ENCODE results near the gene DET1. TPM values are rescaled to one million over a fixed set of nuclear protein-coding genes. Genes with fewer than 3 reads are reported as not detected.
"Not testable (repeated sequence)": the region's sequence is repeated elsewhere in the genome, so short reads cannot be mapped to it uniquely, and the experiment has no call there.

The DET1 gene
- total RNA-seq, 1 donor from 2014 or later, result 2.6 TPM

DNA sequence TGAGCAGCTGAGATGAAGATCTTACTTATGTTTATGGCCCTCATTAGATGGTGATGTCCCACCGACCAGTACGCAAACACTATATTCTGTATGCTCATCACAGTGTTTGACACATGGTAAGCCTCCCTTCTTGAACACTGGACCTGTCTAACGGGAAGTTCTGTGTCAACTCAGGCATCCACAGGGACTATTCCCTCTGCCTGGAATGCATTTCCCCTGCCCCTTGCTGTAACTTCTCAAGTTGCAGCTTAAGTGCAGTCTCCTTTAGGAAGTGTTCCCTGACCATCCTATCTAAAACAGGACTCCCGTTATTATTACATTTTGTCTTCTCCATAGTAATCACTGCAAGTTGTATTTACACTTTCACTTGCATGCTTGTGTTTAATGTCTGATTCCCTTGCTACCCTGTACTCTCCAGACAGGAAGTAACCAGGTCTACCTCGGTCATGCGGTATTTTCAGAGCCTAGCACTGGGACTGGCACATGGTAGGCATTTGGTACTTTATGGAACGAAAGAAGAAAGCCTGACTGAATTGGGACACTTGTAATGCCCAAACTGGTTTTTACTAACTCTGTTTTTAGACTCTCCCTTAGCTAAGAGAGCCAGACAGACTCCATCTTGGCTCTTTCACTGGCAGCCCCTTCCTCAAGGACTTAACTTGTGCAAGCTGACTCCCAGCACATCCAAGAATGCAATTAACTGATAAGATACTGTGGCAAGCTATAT, 8.7 kb downstream of the DET1 start:
- Mint-ChIP-seq H3K4me1 (ENCODE audit: low read depth) (no peaks in the 10 kb centered on the region), H3K9me3 (peaks cover 11% of the 10 kb centered on the region), H3K27me3 (ENCODE audit: low read depth) (no peaks in the 10 kb centered on the region), H3K36me3 (ENCODE audit: low read depth) (peaks cover 5% of the 10 kb centered on the region), H3K4me3 (ENCODE audit: low read depth) (no peak overlapping the region), H3K27ac (no peak overlapping the region)
- DNase-seq (ENCODE audit: low spot score), result no peak
- intact Hi-C loops (cut with micrococcal nuclease), result no loop called here

DNA sequence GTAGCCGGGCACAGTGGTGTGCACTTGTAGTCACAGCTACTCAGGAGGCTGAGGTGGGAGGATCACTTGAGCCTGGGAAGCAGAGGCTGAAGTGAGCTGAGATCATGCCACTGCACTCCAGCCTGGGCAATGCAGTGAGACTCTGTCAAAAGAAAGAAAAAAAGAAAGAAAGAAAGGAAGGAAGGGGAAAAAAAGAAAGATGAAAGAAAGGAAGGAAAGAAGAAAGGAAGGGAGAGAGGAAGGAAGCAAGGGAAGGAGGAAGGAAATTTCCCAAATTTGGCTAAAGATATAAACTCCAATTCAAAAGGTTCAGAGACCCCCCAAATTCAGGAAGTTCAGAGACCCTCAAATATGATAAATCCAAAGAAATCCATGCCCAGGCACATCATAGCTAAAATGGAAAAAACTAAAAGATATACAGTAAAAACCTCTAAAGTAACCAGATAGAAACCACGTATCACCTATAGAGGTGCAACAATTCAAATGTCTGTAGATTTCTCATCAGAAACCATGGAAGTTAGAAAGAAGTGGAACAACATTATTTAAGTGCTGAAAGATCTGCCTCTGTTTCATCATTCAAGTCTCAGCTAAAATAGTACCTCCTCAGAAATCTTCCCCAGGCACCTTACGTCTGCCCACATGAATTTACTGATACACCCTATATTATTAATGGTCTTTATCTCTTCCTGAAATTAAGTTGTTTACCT, 10.7 kb downstream of the DET1 start:
- DNase-seq (ENCODE audit: low spot score), result no peak
- no peaks in the 10 kb centered on the region for H3K27me3 Mint-ChIP-seq (ENCODE audit: low read depth)
- H3K9me3 Mint-ChIP-seq, result peaks cover 11% of the 10 kb centered on the region
- no peaks in the 10 kb centered on the region for H3K4me1 Mint-ChIP-seq (ENCODE audit: low read depth)
- H3K4me3 Mint-ChIP-seq (ENCODE audit: low read depth), result no peak overlapping the region
- intact Hi-C loops (cut with micrococcal nuclease), result no loop called here
- no peak overlapping the region for H3K27ac Mint-ChIP-seq
- H3K36me3 Mint-ChIP-seq (ENCODE audit: low read depth), result peaks cover 13% of the 10 kb centered on the region

DNA sequence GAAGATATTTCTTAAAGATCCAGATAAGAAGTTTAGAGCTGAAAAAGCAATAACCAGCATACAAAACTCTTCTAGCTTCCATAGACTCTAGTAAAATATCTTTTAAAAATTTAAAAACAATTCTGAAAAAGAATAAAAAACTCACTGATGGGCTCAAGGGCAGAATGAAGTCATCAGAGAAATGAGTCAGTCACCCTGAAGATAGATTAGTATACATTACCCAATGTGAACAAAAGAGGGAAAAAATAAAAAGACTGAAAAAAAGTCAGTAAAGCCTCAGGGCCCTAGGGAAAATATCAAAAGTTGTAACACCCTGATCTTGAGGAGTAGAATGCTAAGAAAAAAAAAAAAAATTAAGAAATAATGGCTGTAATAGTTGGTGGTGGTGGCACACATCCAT, 11.4 kb downstream of the DET1 start:
- intact Hi-C loops (cut with micrococcal nuclease), result no loop called here
- Mint-ChIP-seq H3K27me3 (ENCODE audit: low read depth) (no peaks in the 10 kb centered on the region), H3K4me1 (ENCODE audit: low read depth) (no peaks in the 10 kb centered on the region), H3K9me3 (peaks cover 11% of the 10 kb centered on the region), H3K27ac (no peak overlapping the region), H3K36me3 (ENCODE audit: low read depth) (peaks cover 19% of the 10 kb centered on the region), H3K4me3 (ENCODE audit: low read depth) (no peak overlapping the region)
- DNase-seq (ENCODE audit: low spot score), result no peak

DNA sequence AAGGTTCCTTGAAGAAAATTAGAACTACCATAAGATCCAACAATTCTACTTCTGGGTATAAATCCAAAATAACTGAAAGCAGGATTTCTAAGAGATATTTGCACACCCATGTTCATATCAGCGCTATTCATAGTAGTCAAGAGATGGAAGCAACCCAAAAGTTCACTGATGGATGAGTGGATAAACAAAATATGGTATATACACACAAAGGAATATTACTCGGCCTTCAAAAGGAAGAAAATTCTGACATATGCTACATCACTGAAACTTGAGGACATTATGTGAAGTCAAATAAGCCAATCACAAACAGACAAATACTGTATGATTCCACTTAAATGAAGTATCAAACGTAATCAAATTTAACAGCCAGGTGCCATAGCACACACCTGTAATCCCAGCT, 13.1 kb downstream of the DET1 start:
- H3K4me1 Mint-ChIP-seq (ENCODE audit: low read depth), result no peaks in the 10 kb centered on the region
- no peak overlapping the region for H3K4me3 Mint-ChIP-seq (ENCODE audit: low read depth)
- peaks cover 19% of the 10 kb centered on the region for H3K36me3 Mint-ChIP-seq (ENCODE audit: low read depth)
- intact Hi-C loops (cut with micrococcal nuclease), result no loop called here
- H3K27ac Mint-ChIP-seq, result no peak overlapping the region
- DNase-seq (ENCODE audit: low spot score), result no peak
- peaks cover 11% of the 10 kb centered on the region for H3K9me3 Mint-ChIP-seq
- no peaks in the 10 kb centered on the region for H3K27me3 Mint-ChIP-seq (ENCODE audit: low read depth)

DNA sequence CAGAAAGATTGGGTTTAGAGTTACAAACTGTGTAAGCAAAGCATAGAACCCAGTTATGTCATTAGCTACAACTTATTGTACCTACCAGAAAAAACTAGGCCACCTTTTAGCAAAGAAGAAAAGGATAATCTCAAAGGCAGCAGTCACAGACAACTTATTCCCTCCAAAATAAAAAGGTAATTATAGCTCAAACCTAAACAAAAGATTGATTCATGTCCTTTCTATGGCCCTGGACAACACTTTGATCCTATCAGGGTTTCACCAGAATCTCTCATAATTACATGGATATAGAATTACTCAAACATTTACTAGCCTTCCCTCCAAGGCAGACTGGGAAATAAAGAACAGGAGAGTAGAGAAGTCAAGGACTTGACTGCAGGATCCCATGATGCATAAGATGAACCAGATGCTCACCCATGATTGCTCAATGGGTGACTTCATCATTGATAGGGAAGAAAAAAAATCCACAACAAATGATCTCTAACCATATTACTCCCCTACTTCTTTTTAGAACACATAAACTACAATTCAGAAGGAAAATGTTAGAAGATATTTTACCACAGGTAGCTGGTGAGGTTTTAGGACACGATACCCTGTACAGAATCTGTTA, 17.4 kb downstream of the DET1 start:
- H3K4me3 Mint-ChIP-seq (ENCODE audit: low read depth), result no peak overlapping the region
- no peaks in the 10 kb centered on the region for H3K27me3 Mint-ChIP-seq (ENCODE audit: low read depth)
- DNase-seq (ENCODE audit: low spot score), result no peak
- H3K36me3 Mint-ChIP-seq (ENCODE audit: low read depth), result peaks cover 26% of the 10 kb centered on the region
- H3K4me1 Mint-ChIP-seq (ENCODE audit: low read depth), result no peaks in the 10 kb centered on the region
- H3K27ac Mint-ChIP-seq, result no peak overlapping the region
- intact Hi-C loops (cut with micrococcal nuclease), result no loop called here
- peaks cover 6% of the 10 kb centered on the region for H3K9me3 Mint-ChIP-seq

DNA sequence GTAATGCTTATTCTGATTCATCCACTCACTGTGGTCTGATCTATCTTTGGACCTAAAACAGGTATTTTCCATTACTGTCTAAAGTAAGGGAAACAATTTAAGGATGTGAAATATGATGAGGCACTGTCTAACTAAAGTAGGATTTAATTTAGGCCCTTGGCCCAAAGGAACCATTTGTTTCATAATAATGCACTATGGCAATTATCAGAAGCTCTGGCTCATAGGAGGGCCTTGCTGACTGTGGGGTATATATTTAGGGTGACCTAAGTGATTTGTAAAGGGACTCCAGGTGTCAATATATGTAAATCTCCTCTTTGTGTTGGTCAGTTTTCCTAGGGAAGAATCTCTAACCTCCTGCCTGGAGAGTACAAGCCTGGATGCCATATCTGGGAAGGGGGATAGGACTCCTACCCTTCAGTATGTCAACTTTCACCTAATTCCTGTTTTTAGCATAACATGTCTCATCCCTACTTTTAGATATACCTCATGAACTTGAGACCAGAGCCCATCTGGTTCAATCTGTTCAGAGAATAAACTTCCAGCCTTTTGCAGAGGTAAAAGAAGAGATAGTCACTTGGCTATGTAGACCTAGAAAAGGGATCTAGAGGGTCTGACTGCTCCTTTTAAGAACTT, 20.1 kb downstream of the DET1 start:
- no peaks in the 10 kb centered on the region for H3K9me3 Mint-ChIP-seq
- intact Hi-C loops (cut with micrococcal nuclease), result no loop called here
- H3K4me3 Mint-ChIP-seq (ENCODE audit: low read depth), result no peak overlapping the region

DNA sequence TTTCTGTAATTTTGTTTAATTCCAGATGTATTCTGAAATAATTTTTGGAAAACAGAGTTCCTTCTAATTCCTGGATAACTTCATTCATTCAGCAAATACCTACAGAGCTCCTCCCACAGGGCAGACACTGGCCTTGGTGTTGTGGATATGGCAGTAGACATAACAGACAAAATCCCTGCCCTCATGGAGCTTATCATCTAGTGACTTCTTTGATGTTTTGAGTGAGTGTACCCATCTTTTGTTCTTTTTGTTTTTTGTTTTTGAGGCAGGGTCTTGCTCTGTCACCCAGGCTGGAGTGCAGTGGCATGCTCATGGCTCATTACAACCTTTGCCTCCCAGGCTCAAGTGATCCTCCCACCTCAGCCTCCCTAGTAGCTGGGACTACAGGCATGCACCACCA, 21.1 kb downstream of the DET1 start:
- Mint-ChIP-seq H3K27me3 (ENCODE audit: low read depth) (no peaks in the 10 kb centered on the region), H3K4me1 (ENCODE audit: low read depth) (no peaks in the 10 kb centered on the region), H3K27ac (no peak overlapping the region), H3K9me3 (no peaks in the 10 kb centered on the region), H3K36me3 (ENCODE audit: low read depth) (peaks cover 19% of the 10 kb centered on the region), H3K4me3 (ENCODE audit: low read depth) (no peak overlapping the region)
- DNase-seq (ENCODE audit: low spot score), result no peak
- intact Hi-C loops (cut with micrococcal nuclease), result no loop called here

More for the DNA sequence above, 20.1 kb downstream of the DET1 start:
- peaks cover 28% of the 10 kb centered on the region for H3K36me3 Mint-ChIP-seq (ENCODE audit: low read depth)
- no peak for DNase-seq (ENCODE audit: low spot score)
- H3K27me3 Mint-ChIP-seq (ENCODE audit: low read depth), result no peaks in the 10 kb centered on the region
- no peaks in the 10 kb centered on the region for H3K4me1 Mint-ChIP-seq (ENCODE audit: low read depth)
- H3K27ac Mint-ChIP-seq, result no peak overlapping the region

DNA sequence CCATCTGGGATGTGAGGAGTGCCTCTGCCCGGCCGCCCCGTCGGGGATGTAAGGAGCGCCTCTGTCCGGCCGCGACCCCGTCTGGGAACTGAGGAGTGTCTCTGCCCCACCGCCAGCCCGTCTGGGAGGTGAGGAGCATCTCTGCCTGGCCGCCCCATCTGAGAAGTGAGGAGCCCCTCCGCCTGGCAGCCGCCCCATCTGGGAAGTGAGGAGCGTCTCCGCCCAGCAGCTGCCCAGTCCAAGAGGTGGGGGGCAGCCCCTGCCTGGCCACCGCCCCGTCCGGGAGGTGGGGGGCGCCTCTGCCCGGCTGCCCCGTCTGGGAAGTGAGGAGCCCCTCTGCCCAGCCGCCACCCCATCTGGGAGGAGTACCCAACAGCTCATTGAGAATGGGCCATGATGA, 22.4 kb downstream of the DET1 start:
- intact Hi-C loops (cut with micrococcal nuclease); H3K4me1 Mint-ChIP-seq (ENCODE audit: low read depth); H3K27me3 Mint-ChIP-seq (ENCODE audit: low read depth); H3K27ac Mint-ChIP-seq; DNase-seq (ENCODE audit: low spot score); H3K4me3 Mint-ChIP-seq (ENCODE audit: low read depth); H3K9me3 Mint-ChIP-seq: not testable (repeated sequence)
- H3K36me3 Mint-ChIP-seq (ENCODE audit: low read depth), result peaks cover 16% of the 10 kb centered on the region

DNA sequence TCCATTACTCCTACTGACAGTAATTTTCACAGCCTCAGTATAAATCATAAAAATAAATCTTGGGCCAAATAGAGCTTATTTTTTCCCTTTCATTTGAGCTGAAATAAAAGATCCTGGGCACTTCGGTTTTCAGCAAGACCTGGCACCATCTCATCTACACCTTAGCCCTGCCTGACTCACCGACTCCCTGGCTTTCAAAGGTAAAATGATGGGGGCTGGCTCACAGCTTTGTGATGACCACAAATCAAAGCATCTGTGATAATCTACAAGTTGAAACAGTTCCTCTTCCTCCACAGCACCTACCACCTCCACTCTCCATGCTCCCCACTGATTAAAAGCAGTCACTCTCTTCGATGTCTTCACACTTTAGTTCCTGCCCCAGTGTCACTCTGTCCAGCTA, 27.6 kb downstream of the DET1 start:
- peaks cover 4% of the 10 kb centered on the region for H3K36me3 Mint-ChIP-seq (ENCODE audit: low read depth)
- H3K27ac Mint-ChIP-seq, result no peak overlapping the region
- intact Hi-C loops (cut with micrococcal nuclease), result no loop called here
- H3K27me3 Mint-ChIP-seq (ENCODE audit: low read depth), result no peaks in the 10 kb centered on the region
- no peak for DNase-seq (ENCODE audit: low spot score)
- no peak overlapping the region for H3K4me3 Mint-ChIP-seq (ENCODE audit: low read depth)
- no peaks in the 10 kb centered on the region for H3K4me1 Mint-ChIP-seq (ENCODE audit: low read depth)
- H3K9me3 Mint-ChIP-seq, result no peaks in the 10 kb centered on the region

DNA sequence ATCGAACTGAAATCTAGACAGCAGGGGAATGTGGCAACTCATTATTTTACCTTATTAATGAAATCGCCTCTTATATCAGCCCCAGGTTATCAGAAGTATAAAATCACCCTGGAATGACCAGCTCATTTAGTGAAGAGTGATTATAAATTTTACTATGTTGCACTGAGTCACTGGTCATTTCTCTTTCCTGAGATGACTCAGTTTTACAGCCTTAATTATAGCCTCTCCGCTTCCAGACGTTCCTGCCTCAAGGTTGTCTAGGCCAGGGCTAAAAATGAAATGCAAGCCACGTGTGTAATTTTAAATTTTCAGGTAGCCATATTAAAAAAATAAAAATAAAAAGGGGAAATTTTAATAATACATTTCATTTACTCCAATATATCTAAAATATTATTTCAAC, 33.3 kb downstream of the DET1 start:
- Mint-ChIP-seq H3K4me3 (ENCODE audit: low read depth) (no peak overlapping the region), H3K36me3 (ENCODE audit: low read depth) (peaks cover 5% of the 10 kb centered on the region), H3K4me1 (ENCODE audit: low read depth) (peaks cover 8% of the 10 kb centered on the region), H3K27ac (no peak overlapping the region), H3K27me3 (ENCODE audit: low read depth) (no peaks in the 10 kb centered on the region), H3K9me3 (no peaks in the 10 kb centered on the region)
- intact Hi-C loops (cut with micrococcal nuclease), result no loop called here
- DNase-seq (ENCODE audit: low spot score), result no peak

DNA sequence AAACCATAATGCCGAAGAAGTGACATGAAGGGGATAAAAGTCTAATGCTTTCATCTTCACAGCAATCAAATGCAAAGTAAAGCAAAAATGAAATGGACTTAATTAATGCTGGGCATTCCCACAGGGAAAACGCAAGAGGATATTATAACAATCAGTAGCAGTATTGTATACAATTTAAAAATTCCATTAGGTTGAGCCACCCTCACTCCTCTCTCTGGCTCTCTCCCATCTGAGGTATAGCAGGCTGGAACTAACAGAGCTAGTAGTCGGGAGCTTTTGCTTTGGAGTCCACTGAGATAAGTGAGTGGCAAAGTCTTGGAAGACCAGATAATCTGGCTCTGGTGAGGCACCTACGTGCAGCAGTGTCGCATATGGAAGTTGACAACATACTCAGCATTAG, 33.9 kb downstream of the DET1 start:
- no peak overlapping the region for H3K4me3 Mint-ChIP-seq (ENCODE audit: low read depth)
- H3K27ac Mint-ChIP-seq, result no peak overlapping the region

DNA sequence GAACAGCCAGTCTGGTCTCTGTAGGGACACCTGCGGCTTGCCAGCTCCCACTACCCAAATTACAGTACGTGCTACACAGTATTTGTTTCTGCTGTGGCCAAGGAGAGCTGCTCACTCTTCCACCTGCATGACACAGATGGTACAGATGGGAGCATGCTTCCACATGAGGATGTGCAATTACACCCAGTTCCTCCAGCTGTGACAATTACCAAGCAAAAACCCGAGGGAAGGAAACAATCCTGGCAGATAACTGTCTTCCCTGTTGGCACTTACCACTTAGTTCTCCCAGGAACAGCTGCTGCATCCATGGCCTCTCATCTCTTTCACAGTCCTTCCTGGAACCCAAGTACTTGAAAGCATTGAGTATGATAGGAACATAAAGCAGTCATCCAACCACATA, 34.4 kb downstream of the DET1 start:
- Mint-ChIP-seq H3K36me3 (ENCODE audit: low read depth) (peaks cover 5% of the 10 kb centered on the region), H3K4me1 (ENCODE audit: low read depth) (peaks cover 8% of the 10 kb centered on the region), H3K4me3 (ENCODE audit: low read depth) (no peak overlapping the region), H3K27ac (no peak overlapping the region), H3K27me3 (ENCODE audit: low read depth) (no peaks in the 10 kb centered on the region), H3K9me3 (no peaks in the 10 kb centered on the region)
- intact Hi-C loops (cut with micrococcal nuclease), result no loop called here
- no peak for DNase-seq (ENCODE audit: low spot score)

More for the DNA sequence above, 33.9 kb downstream of the DET1 start:
- no peak for DNase-seq (ENCODE audit: low spot score)
- Mint-ChIP-seq H3K36me3 (ENCODE audit: low read depth) (peaks cover 5% of the 10 kb centered on the region), H3K9me3 (no peaks in the 10 kb centered on the region), H3K4me1 (ENCODE audit: low read depth) (peaks cover 8% of the 10 kb centered on the region), H3K27me3 (ENCODE audit: low read depth) (no peaks in the 10 kb centered on the region)
- intact Hi-C loops (cut with micrococcal nuclease), result no loop called here

DNA sequence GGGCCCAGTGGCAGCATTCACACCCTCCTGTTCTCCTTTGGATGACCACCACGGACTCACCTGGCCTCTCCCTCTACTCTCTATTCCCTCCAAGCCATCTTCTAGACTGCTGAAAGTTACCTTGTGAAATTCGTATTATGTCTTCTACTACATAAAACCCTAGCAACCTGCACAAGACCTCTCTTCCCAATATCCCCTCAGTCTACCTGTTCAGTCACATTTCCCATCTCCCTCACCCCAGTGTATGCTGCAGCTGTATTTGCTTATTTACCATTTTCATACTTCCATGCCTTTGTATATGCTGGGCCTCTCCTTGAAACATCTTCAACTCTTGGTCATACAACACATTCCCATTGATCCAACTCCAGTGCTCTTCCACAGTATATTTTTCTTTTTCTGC, 35.3 kb downstream of the DET1 start:
- Mint-ChIP-seq H3K27ac (no peak overlapping the region), H3K4me3 (ENCODE audit: low read depth) (no peak overlapping the region), H3K4me1 (ENCODE audit: low read depth) (peaks cover 8% of the 10 kb centered on the region), H3K36me3 (ENCODE audit: low read depth) (peaks cover 5% of the 10 kb centered on the region), H3K9me3 (no peaks in the 10 kb centered on the region), H3K27me3 (ENCODE audit: low read depth) (no peaks in the 10 kb centered on the region)
- no peak for DNase-seq (ENCODE audit: low spot score)
- intact Hi-C loops (cut with micrococcal nuclease), result no loop called here

Measured in activated T-helper 2 cell treated with anti-CD3 and anti-CD28 coated beads, Interferon-gamma antibody, Interleukin-2, Interleukin-4, amounts not matched to agents 10 μg/mL and 5 μg/mL and 100 μg/mL, durations not matched to agents 14 hours and 24 hours and 36 hours (primary cell).